GM12873 (cell line): ENCODE measurements around the gene MTUS2.

Source experiments
- CTCF ChIP-seq: IDR thresholded peaks from 2 replicates; pipeline ENCODE4 v1.5.1; 2012; ENCODE audit warnings: low read depth, mild to moderate bottlenecking, moderate library complexity, low read length, control low read depth; ENCODE audit not compliant: insufficient read depth; ENCODE audit errors: missing control alignments

MTUS2 gene

GRCh38 chr13:29117663-29118062, 297.5 kb downstream of the MTUS2 start:
- TF ChIP-seq CTCF, result no peak

- no peak for TF ChIP-seq CTCF
These were observed 298.3 kb downstream of the MTUS2 start for GRCh38 chr13:29118471-29118870.

GRCh38 chr13:29125191-29125933, 305.2 kb downstream of the MTUS2 start:
- no peak for TF ChIP-seq CTCF

- TF ChIP-seq CTCF, result no peak
These were observed 305.8 kb downstream of the MTUS2 start for GRCh38 chr13:29125934-29126424.

DNA sequence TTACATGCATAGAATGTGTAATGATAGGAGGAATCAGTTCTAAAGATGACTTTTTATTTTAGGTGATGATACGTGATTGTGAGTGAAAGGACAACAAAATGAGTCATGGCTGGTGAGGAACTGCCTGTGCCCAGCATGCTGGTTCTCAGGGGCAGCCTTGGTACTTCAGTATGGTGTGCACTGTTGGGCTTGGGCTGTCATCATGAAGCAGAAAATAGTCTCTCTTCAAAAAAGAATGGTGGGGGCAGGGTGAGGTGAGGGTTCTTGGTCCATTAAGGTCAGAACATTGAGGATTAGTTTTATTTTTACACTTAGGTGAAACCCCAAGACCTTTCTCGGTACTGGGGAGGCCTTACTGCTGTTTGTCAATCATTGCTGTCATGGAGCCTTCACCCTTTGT, 309.5 kb downstream of the MTUS2 start:
- TF ChIP-seq CTCF, result no peak

DNA sequence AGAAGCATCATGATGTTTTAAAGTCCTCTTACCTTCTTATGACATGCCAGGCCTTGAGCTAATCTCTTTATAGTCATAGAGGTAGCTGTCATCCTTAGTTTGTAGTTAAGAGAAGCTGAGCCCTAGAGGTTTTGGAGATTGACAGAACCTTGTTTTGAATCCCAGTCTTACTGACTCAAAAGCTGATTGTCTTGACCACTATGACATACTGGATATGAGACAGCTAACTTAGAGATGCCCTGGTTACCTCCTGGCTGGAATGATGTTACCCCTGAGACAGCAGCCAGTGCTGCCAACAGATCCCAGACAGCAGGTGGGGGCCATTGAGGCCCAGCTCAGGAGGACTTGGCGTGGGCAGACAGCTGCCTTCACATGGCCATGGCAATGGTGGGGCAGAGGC, 311.0 kb downstream of the MTUS2 start:
- no peak for TF ChIP-seq CTCF

- TF ChIP-seq CTCF, result no peak
These were observed 311.9 kb downstream of the MTUS2 start for GRCh38 chr13:29131881-29132668.
